ENCODE data around the gene SNX5. TPM values are rescaled to one million over a fixed set of nuclear protein-coding genes. Genes with fewer than 3 reads are reported as not detected.
A peak's percentile ranks its signal among the peaks of the same experiment; 100 is the strongest.

The SNX5 gene
- total and polyA plus RNA-seq, 2 of the 13 experiments (the other 11 are each of a cell fraction or from before 2014, with no cell fraction given): 664 to 1,040 TPM

DNA sequence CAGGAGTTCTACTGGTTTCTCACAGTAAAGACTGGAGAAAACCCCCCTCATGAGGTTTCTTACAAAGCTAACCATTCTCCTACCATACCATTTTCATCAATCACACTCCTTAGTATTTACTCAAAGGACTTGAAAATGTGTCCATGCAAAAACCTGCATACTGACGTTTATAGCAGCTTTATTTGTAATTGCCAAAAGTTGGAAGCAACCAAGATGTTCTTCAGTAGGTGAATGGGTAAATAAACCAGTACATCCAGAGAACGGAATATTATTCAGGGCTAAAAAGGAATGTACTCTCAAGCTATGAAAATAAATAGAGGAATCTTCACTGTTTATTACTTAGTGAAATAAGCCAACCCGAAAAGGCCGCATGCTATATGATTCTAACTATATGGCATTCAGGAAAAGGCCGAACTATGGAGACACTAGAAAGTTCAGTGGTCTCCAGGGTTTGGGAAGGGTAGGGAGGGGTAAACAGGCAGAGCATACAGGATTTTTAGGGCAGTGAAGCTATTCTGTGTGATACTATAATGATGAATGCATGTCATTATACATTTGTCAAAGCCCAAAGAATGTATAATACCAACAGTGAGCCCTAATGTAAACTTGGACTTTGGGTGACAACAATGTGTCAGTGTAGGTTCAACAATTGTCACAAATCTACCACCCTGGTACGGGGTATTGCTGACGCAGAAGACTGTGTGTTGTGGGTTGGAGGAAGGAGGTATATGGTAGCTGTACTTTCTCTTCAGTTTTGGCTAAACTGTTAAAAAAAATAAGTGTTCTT, 50.6 kb downstream of the SNX5 start (continued):
- TF ChIP-seq, protein P1, sequence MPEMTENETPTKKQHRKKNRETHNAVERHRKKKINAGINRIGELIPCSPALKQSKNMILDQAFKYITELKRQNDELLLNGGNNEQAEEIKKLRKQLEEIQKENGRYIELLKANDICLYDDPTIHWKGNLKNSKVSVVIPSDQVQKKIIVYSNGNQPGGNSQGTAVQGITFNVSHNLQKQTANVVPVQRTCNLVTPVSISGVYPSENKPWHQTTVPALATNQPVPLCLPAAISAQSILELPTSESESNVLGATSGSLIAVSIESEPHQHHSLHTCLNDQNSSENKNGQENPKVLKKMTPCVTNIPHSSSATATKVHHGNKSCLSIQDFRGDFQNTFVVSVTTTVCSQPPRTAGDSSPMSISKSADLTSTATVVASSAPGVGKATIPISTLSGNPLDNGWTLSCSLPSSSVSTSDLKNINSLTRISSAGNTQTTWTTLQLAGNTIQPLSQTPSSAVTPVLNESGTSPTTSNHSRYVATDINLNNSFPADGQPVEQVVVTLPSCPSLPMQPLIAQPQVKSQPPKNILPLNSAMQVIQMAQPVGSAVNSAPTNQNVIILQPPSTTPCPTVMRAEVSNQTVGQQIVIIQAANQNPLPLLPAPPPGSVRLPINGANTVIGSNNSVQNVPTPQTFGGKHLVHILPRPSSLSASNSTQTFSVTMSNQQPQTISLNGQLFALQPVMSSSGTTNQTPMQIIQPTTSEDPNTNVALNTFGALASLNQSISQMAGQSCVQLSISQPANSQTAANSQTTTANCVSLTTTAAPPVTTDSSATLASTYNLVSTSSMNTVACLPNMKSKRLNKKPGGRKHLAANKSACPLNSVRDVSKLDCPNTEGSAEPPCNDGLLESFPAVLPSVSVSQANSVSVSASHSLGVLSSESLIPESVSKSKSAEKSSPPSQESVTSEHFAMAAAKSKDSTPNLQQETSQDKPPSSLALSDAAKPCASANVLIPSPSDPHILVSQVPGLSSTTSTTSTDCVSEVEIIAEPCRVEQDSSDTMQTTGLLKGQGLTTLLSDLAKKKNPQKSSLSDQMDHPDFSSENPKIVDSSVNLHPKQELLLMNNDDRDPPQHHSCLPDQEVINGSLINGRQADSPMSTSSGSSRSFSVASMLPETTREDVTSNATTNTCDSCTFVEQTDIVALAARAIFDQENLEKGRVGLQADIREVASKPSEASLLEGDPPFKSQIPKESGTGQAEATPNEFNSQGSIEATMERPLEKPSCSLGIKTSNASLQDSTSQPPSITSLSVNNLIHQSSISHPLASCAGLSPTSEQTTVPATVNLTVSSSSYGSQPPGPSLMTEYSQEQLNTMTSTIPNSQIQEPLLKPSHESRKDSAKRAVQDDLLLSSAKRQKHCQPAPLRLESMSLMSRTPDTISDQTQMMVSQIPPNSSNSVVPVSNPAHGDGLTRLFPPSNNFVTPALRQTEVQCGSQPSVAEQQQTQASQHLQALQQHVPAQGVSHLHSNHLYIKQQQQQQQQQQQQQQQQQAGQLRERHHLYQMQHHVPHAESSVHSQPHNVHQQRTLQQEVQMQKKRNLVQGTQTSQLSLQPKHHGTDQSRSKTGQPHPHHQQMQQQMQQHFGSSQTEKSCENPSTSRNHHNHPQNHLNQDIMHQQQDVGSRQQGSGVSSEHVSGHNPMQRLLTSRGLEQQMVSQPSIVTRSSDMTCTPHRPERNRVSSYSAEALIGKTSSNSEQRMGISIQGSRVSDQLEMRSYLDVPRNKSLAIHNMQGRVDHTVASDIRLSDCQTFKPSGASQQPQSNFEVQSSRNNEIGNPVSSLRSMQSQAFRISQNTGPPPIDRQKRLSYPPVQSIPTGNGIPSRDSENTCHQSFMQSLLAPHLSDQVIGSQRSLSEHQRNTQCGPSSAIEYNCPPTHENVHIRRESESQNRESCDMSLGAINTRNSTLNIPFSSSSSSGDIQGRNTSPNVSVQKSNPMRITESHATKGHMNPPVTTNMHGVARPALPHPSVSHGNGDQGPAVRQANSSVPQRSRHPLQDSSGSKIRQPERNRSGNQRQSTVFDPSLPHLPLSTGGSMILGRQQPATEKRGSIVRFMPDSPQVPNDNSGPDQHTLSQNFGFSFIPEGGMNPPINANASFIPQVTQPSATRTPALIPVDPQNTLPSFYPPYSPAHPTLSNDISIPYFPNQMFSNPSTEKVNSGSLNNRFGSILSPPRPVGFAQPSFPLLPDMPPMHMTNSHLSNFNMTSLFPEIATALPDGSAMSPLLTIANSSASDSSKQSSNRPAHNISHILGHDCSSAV (CRISPR knock-in tag; IDR thresholded peaks at IDR 0.05; ENCODE audit: borderline replicate concordance): no peak
- 0 out of 2 replicates have a peak, but pooled peaks have one; percentile 41 for TF ChIP-seq ZNF337 (CRISPR knock-in tag; IDR thresholded peaks at IDR 0.05; ENCODE audit: borderline replicate concordance, low read depth)
- no peak for TF ChIP-seq SIX1 (CRISPR knock-in tag; IDR thresholded peaks at IDR 0.05; ENCODE audit: borderline replicate concordance)
- TF ChIP-seq NFKB2 (CRISPR knock-in tag; IDR thresholded peaks at IDR 0.05; ENCODE audit: borderline replicate concordance): no peak
- TF ChIP-seq, protein P2, sequence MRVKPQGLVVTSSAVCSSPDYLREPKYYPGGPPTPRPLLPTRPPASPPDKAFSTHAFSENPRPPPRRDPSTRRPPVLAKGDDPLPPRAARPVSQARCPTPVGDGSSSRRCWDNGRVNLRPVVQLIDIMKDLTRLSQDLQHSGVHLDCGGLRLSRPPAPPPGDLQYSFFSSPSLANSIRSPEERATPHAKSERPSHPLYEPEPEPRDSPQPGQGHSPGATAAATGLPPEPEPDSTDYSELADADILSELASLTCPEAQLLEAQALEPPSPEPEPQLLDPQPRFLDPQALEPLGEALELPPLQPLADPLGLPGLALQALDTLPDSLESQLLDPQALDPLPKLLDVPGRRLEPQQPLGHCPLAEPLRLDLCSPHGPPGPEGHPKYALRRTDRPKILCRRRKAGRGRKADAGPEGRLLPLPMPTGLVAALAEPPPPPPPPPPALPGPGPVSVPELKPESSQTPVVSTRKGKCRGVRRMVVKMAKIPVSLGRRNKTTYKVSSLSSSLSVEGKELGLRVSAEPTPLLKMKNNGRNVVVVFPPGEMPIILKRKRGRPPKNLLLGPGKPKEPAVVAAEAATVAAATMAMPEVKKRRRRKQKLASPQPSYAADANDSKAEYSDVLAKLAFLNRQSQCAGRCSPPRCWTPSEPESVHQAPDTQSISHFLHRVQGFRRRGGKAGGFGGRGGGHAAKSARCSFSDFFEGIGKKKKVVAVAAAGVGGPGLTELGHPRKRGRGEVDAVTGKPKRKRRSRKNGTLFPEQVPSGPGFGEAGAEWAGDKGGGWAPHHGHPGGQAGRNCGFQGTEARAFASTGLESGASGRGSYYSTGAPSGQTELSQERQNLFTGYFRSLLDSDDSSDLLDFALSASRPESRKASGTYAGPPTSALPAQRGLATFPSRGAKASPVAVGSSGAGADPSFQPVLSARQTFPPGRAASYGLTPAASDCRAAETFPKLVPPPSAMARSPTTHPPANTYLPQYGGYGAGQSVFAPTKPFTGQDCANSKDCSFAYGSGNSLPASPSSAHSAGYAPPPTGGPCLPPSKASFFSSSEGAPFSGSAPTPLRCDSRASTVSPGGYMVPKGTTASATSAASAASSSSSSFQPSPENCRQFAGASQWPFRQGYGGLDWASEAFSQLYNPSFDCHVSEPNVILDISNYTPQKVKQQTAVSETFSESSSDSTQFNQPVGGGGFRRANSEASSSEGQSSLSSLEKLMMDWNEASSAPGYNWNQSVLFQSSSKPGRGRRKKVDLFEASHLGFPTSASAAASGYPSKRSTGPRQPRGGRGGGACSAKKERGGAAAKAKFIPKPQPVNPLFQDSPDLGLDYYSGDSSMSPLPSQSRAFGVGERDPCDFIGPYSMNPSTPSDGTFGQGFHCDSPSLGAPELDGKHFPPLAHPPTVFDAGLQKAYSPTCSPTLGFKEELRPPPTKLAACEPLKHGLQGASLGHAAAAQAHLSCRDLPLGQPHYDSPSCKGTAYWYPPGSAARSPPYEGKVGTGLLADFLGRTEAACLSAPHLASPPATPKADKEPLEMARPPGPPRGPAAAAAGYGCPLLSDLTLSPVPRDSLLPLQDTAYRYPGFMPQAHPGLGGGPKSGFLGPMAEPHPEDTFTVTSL (CRISPR knock-in tag; IDR thresholded peaks at IDR 0.05; ENCODE audit: borderline replicate concordance): peak; percentile 45; the same call in 1 of the 2 replicates
- TF ChIP-seq, protein P3, sequence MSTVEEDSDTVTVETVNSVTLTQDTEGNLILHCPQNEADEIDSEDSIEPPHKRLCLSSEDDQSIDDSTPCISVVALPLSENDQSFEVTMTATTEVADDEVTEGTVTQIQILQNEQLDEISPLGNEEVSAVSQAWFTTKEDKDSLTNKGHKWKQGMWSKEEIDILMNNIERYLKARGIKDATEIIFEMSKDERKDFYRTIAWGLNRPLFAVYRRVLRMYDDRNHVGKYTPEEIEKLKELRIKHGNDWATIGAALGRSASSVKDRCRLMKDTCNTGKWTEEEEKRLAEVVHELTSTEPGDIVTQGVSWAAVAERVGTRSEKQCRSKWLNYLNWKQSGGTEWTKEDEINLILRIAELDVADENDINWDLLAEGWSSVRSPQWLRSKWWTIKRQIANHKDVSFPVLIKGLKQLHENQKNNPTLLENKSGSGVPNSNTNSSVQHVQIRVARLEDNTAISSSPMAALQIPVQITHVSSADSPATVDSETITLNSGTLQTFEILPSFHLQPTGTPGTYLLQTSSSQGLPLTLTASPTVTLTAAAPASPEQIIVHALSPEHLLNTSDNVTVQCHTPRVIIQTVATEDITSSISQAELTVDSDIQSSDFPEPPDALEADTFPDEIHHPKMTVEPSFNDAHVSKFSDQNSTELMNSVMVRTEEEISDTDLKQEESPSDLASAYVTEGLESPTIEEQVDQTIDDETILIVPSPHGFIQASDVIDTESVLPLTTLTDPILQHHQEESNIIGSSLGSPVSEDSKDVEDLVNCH (CRISPR knock-in tag; IDR thresholded peaks at IDR 0.05): no peak
- no peak for TF ChIP-seq ZBTB42 (CRISPR knock-in tag; IDR thresholded peaks at IDR 0.05)
- no peak for TF ChIP-seq ZSCAN29 (CRISPR knock-in tag; conservative IDR thresholded peaks at IDR 0.05)
- TF ChIP-seq PAWR (CRISPR knock-in tag; IDR thresholded peaks at IDR 0.05; ENCODE audit: borderline replicate concordance): no peak
- no peak for TF ChIP-seq SP140L (CRISPR knock-in tag; IDR thresholded peaks at IDR 0.05; ENCODE audit: borderline replicate concordance)
- TF ChIP-seq ZNF737 (CRISPR knock-in tag; IDR thresholded peaks at IDR 0.05; ENCODE audit: borderline replicate concordance): no peak
- no peak; the same call in 1 of the 2 replicates for TF ChIP-seq MEF2D (CRISPR knock-in tag; IDR thresholded peaks at IDR 0.05)
